NB4 (cell line): ENCODE measurements around the gene ADGRA3.

ENCODE experiments used
- MAX ChIP-seq: IDR thresholded peaks from 2 replicates; pipeline ENCODE4 v1.6.1; 2011; ENCODE audit warnings: low read depth, low read length
- MYC ChIP-seq: IDR thresholded peaks from 2 replicates; pipeline ENCODE4 v1.6.1; 2011; ENCODE audit warnings: low read depth, low read length
- POLR2A ChIP-seq: IDR thresholded peaks from 2 replicates; pipeline ENCODE4 v1.6.1; 2011; ENCODE audit warnings: mild to moderate bottlenecking; ENCODE audit not compliant: insufficient read length; ENCODE audit errors: extremely low read depth
- TF ChIP-seq, protein P1 (sequence below): IDR thresholded peaks from one replicate; pipeline ENCODE4 v1.5.1; 2012; ENCODE audit warnings: low read depth, low read length

DNA sequence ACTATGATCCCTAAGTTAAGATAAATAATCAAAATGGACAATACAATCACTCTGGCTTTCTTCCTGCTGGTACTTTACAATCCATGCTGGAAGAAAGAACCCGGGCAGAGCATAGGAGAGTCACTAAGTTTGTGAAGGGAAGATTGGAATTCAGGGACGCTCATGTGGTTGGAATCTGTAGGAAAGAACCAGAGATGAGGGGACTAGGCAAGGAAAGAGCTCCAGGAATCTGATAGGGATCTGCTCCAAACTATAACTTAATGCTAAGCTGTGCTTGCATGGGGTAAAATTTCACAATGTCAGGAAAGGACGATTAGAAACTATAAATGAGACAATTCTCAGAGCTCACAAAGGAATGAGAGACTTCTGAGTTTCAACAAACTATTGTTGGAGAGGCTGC, 167.5 kb downstream of the ADGRA3 start:
- no peak for TF ChIP-seq POLR2A
- TF ChIP-seq, protein P1, sequence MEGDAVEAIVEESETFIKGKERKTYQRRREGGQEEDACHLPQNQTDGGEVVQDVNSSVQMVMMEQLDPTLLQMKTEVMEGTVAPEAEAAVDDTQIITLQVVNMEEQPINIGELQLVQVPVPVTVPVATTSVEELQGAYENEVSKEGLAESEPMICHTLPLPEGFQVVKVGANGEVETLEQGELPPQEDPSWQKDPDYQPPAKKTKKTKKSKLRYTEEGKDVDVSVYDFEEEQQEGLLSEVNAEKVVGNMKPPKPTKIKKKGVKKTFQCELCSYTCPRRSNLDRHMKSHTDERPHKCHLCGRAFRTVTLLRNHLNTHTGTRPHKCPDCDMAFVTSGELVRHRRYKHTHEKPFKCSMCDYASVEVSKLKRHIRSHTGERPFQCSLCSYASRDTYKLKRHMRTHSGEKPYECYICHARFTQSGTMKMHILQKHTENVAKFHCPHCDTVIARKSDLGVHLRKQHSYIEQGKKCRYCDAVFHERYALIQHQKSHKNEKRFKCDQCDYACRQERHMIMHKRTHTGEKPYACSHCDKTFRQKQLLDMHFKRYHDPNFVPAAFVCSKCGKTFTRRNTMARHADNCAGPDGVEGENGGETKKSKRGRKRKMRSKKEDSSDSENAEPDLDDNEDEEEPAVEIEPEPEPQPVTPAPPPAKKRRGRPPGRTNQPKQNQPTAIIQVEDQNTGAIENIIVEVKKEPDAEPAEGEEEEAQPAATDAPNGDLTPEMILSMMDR = no peak
- no peak for TF ChIP-seq MAX
- TF ChIP-seq MYC = no peak
